ENCODE data around the gene KLHDC3.
A peak's percentile ranks its signal among the peaks of the same experiment; 100 is the strongest.
"Not testable (repeated sequence)": the region's sequence is repeated elsewhere in the genome, so short reads cannot be mapped to it uniquely, and the experiment has no call there.

Gene KLHDC3

DNA sequence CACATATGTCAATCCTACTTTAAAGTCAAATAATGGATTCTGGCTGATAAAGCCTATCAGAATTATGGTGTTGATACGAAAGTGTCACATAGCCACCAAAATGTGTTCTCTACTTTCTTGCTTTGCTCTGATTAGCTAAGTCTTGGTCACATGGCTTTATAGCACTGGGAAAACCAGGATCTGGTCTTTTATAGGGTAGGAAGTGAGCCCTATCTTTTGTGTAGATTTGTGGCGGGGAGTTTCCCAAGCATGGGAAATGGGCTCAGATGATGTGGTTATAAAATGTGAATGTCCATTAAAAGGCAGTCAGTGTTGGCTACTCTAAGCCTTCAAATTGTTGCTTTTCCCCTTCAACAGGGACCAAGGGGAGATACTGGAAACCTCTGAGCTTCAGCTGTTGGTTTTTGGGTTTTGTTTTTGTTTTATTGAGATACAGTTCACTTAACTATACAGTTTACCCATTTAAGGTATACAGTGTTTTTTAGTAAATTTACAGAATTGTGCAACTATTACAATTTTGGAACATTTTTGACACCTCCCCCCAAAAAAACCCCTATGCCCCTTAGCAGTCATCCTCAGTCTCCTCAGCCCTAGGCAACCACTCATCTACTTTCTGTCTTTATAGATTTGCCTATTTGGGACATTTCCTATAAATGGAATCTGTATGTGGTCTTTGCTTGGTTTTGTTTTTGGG, 19.6 kb downstream of the KLHDC3 start:
- no peak for DNase-seq

DNA sequence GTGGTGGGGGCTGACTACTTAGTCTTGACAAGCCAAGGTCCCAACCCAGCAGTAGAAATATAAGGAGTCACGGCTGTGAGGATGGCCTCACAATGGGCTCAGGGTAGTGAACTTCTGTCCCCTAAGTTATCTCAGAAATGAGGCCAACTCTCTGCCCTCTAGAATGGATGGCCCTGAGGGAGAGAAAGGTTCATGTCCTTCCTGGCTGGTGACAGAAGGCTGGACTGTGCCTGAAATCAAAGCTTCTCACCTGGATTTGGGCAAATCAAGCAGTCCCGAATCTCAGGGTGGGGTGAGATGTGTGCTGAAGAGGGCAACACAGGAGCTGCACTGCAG, 20.1 kb downstream of the KLHDC3 start:
- no peak for DNase-seq

DNA sequence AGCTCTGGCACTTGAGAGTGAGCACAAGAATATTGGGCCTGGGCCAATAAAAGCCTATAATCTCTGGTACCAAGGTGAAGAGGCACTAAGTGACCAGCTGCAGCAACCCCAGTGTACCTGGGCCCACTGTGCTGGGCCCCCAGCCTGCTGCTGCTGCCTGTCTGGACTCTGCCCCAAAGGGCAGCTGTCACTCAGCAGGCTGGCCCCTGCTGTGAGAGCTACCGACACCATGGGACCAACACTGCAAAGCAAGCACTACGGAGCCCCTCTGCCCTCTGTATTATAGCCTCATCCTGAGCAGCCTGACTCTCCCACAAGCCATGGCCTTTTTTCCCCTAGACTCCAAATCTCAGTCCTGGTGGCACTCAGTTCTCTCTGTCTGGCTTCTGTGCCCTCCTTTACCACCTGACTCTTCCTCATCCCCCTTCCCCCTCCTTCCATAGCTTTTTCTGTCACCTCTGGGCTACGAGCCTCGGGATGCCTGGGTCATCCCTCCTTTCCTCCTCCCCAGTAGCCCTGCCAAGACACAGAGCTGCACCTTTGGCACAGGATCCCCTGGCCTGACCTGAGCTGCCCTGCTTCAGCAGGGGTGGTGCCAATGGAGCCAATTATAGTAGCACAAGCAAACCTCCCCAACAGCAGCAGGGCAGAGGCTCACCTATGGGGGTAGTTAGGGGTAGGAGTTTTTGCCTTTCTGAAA, 21.6 kb downstream of the KLHDC3 start:
- no peak for DNase-seq

DNA sequence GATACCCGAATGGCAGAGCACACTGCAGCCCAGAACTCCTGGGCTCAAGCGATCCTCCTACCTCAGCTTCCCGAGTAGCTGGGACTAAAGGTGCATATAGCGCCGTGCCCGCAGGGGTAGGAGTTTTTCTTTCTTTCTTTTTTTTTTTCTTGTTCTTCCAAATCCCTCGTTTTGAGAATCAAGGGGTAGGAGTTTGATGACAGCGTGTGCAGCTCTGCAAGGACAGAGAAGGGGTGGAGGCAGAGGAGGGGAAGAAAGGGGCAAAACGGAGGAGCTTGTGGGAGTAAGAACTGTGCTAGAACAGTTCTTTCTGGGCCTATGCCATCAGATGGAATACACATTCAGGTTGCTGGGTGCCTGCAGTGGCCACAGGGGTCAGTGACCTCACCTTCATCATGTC, 22.7 kb downstream of the KLHDC3 start:
- DNase-seq: no peak

DNA sequence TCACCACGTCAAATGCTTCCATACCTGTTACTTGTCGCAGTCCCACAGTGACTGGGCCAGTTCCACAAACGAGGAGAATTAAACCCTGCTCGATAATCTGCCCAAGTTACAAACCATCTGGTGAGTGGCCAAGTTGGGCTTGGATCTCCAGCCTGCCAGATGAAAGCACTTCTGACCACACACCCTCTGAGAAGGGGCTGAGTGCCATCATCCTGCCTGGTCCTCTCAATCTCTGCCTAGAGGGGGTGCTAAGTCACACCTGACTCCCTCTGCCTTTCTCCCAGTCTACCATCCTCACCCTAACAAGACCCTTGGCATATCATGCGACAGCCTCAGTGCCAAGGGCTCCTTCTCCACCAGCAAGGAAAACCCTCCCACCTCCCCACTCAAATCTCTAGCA, 23.1 kb downstream of the KLHDC3 start:
- DNase-seq: no peak

DNA sequence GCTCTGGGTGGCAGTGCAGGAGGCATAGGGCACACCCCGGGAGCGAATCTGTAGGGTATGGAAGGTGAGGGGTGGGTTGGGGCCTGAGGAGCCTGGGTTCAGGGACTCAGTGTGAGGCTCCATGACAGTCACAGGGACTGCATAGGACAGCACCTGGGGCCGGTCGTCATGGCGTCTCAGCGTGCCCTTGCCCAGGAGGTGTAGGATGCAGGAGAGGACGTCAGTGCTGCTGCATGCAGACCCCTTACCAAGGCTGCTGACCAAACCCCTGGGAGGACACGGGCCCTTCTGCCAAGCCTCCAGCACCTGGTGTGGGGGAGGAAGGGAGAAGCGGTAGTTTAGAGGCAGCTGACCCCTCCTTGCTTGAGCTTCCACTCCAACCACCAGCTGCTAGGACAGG, 23.7 kb downstream of the KLHDC3 start:
- DNase-seq: no peak

DNA sequence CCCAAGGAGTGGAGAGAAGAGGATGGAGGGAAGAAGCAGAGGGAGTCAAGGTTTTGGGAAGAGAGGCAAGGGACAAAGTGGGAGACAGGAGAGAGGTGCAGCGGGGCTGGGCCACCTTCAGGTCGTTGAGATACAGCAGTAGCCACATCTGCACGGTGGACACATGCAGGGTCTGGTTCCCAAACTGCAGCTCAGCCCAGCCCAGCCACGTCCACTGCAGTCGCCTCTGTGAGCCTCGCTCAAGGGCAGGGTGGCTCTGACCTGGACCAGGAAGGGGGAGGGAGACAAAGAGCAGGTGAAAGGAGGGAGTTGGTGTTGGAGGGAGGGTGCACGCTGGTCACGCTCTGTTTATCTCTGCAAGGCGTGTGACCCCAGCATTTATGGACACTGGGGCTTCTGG, 24.7 kb downstream of the KLHDC3 start:
- no peak for DNase-seq

DNA sequence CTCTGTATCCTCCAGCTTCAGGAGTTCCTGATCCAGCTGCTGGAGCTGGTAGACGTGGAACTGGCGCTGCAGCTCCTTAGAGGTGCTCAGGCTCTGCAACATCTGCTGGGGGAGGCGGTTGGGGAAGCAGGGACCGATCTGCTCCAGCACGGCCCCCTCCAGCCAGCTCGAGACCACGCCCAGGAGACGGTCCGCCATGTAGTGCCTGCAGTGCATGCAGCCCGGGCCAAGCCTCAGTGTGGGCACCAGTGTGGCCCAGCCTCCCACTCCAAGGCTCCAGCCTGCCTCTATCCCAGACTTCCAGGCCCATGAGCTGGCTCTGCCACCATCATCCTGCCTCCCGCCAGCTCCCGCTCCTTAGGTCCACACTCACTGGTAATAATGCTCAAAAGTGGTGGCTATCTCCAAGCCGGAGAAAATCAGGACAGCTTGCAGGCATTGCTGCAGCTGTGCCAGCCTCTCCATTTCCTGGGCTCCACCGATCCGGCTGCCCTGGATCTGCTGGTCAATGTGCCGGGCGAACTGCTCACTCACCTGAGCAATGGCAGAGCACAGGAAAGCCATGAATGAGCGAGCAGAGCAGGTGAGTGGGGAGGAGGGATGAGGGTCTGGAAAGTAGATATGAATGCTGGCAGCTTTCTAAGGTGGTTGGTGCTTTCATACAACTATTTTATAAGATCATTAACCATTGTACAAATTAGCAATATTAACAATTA, 26.7 kb downstream of the KLHDC3 start:
- DNase-seq: no peak

DNA sequence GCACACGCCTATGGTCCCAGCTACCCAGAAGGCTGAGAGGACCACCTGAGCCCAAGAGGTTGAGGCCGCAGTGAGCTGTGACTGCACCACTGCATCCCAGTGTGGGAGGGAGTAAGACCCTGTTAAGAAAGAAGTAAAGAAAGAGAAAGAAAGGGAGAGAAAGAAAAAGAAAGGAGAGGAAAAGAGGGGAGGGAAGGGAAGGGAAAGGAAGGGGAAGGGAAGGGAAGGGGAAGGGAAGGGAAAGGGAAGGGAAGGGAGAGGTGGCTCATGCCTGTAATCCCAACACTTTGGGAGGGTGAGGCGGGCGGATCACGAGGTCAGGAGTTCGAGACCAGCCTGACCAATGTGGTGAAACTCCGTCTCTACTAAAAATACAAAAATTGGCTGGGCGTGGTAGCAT, 27.4 kb downstream of the KLHDC3 start:
- DNase-seq: not testable (repeated sequence)

DNA sequence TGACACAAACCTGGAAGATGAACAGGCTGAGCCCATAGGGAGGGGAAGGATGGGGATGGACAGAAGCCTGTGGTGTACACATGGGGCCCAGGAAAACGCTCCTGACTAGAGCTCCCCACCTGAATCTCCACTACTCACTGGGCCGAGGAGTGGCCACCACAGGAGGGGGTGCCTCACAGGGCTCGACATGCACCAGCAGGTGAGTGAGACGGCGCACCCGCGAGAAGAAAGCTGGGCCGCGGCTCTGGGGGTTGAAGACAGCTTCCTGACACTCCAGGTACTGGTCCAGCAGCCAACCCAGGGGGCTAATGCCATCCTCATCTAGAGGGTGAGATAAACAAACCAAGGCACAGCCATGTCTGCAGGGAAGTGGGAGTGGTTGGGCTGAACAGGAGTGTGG, 29.3 kb downstream of the KLHDC3 start:
- DNase-seq: no peak

DNA sequence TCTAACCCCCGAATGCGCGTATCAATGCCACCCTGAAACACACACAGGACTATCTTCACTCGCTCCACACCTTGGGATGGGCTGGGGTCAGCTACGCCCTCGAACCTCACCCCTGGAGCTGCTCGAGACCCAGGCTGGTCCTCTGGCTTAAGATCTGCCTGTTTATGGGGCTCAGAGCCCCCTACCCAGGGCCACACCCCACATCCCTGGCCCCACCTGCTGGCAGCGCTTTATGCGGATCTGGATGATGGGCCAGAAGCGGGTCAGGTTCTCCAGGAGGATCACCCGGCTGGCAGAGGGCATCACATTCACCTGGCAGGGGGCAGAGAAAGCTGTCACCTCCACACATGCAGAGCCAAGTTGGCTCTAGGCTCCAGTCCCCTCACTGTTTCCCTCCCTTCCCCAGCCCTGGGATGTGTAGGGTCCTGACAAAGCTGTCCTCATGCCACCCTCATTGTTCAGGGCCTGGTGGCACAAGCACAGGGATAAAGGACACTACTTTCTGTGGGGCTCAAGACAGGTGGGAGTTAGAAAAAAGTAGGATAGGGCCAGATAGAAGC, 31.4 kb downstream of the KLHDC3 start:
- no peak for DNase-seq

DNA sequence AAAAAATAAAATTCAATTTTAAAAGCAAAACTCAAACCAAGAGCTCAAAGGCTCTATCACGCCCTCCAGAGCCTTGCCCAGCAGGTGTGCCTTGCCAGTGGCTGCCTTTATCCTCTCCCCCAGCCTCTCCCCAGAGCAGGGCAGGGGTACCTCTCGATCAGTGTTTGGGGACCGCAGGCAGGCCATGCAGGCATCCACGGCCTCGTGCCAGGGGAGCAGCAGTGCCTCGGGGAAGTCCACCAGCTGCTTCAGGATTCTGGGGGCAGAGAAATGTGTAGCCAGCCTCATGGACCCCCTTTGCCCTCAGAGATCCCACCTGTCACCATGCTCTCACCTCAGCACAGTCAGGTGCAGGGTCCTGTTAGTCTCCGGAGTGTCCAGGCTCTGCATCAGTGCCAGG, 33.9 kb downstream of the KLHDC3 start:
- DNase-seq: no peak

DNA sequence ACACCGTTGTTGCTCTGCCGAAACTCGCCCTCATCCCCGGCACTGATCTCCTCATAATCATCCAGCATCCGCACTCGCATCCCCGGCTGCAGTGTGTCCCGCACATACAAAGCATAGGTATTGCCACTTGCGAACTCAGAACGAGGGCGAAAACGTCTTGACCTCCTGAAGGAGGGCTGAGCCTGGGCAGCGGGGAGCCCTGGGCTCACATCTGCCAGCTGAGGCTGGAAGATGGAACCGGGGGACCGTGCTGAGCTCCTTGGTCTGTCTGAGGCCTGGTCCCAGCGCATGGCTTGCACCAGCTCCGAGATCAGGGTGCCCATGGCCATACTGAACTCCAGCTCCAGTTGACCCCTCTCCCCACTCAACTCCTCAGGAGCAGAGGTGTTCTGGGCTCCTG, 36.9 kb downstream of the KLHDC3 start:
- DNase-seq: no peak

DNA sequence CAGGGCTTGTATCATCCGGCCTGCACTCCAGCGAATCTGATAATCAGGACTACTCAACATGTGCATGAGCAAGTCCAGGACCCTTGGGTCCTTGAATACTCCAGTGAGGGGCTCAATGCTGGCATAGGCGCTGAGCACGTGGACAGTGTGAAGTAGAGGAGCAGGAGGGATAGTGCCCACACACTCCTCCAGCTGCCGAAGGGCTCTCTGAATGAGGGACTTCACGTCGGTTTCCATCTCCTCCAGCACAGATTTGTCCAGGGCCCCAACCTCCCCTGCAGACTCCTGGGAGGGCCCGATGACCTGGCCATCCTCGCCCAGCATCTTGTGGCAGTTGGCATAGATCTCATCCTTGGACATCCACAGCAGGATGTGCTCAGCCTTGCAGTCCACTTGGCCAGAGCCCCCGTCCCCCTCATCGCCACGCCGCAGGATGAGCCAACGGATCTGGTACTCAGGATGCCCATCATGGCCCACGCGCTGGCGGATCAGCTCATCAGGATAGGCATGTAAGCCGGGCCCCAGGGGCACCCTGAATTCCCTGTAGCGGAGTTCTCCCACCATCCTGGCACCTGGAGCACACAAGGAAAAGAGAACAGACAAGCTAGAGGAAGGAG, 38.3 kb downstream of the KLHDC3 start:
- DNase-seq: no peak

DNA sequence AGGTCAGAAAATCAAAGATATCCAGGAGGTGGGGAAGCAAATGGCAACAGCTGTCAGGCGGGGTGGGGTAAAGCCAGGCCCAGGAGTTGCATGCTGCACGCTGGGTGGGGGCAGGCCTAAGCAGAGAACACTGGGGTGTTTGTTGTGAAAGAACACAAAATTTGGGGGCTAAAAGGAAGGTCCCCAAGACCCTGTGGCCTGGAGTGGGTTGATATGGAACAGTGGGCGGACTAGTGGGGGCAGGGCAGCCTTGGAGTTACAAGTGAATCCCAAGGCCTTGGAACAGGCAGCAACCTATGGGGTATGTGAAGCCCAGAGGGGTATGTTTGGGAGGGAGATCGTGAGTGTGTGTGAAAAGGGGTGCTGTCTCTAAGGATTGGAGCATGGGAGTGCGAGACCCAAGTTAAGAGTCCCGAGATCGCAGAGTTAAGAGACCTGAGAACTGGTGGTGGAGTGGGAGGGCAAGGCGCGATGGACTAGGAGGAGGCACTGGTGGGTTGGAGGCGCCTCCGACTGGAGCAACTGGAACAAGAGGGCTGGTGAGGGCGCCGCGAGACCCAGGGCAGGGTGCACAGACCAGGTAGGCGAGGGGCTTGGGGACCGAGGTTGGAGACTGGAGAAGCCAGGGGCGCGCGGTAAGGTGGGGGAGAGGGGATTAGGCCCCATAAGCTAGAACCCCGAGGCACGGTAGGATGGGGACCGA, 38.9 kb downstream of the KLHDC3 start:
- peak; percentile 52 to 57 for DNase-seq

DNA sequence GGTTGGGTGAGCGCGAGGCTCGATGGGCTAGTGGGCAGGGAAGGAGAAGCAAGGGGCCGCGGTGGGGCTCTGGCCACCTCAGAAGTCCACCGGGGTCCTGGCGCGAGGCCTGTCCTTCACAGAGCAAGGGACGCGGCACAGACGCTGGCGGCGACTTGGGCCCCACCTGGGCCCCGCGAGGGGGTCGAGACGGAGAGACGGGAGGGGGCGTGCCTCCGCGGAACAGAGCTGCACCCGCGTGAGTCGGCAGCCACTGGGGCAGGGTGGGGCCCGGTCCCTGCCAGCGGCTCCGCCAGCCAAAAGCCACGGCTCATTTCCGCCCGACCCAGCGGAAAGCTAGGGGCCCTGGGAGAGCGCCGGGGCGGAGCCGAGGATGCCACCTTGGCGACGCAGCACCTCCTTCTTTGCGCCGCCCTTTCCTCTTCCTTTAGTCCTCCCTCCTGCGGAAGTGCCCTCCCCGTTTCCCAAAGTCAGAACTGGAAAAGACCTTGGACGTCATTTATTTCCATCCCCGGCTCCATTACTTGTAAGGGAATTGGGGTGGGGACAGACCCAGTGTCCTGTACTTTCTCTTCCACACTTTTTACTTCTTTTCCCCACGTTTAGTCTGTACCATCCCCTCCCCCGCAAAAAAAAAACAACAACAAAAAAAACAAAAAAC, 39.6 kb downstream of the KLHDC3 start, which contains the start of gene CUL7:
CUL7 (minus strand) TSS at position 307 of the 661 bp plus-strand sequence. CDS start 1,063 bp downstream, outside the sequence.
- peak; percentile 91 to 94 for DNase-seq

DNA sequence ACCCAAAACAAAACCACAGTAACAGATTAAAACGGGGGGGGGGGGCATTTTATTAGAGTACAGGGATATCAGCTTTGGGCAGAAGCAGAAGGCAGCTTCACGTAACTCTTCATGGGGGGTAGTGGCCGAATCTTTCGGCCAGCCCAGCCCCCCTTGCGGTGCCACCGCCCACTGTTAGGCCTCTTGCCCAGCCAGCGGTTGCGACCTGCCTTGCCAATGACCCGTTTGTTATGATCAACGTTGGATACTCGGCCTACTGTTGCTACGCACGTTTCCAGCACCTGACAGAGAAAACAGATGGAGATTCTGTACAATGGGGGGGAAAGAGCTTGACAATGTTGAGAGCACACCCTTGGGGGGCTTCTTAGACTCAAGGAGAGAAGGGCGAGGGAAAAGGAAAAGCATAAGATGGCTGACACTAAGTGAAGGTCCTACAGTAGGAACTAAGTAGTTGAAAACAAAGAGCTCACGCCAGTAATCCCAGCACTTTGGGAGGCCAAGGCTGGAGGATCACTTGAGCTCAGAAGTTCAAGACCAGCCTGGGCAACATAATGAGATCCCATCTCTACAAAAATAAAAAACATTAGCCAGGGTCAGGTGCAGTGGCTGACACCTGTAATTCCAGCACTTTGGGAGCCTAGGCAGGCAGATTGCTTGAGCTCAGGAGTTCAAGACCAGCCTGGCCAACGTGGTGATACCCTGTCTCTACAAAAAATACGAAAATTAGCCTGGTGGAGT, 40.3 kb downstream of the KLHDC3 start:
- DNase-seq: no peak

DNA sequence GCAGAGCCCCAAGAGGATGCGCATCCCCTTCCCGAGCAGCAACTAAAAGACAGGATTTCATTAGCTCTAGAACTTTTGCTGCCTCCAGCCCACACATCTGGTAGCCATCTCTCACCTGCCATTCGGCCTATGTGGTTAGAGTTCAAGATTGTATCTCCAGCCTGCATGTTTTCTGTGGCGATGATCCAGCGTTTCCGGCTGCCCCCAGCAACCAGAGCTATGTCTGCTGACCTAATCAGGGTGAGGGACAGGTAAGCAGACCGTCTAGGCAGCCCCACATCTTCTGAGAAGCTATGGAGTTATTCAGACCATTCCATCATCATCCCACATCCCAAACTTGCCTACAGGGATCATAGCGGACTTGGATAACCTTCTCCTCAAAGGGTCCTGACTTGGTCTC, 41.9 kb downstream of the KLHDC3 start:
- DNase-seq: no peak

DNA sequence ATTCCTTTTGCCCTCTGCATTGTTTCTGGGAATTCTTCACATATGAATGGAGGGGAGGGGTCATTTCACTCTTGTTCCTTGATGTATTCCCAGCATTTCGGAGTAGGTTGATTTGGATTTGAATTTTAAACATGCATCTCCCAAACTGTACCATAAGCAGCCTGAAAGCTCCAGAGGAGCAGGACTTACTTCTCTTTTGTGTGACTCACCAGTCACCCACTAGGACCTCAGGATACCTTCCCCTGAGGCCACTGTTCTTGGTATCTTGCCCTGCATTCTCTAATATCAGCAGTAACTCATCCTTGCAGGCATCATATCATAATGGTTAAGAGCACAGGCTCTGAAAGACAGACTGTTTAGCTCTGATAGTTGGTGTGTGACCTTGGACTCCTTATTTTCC, 44.5 kb downstream of the KLHDC3 start:
- DNase-seq: no peak

DNA sequence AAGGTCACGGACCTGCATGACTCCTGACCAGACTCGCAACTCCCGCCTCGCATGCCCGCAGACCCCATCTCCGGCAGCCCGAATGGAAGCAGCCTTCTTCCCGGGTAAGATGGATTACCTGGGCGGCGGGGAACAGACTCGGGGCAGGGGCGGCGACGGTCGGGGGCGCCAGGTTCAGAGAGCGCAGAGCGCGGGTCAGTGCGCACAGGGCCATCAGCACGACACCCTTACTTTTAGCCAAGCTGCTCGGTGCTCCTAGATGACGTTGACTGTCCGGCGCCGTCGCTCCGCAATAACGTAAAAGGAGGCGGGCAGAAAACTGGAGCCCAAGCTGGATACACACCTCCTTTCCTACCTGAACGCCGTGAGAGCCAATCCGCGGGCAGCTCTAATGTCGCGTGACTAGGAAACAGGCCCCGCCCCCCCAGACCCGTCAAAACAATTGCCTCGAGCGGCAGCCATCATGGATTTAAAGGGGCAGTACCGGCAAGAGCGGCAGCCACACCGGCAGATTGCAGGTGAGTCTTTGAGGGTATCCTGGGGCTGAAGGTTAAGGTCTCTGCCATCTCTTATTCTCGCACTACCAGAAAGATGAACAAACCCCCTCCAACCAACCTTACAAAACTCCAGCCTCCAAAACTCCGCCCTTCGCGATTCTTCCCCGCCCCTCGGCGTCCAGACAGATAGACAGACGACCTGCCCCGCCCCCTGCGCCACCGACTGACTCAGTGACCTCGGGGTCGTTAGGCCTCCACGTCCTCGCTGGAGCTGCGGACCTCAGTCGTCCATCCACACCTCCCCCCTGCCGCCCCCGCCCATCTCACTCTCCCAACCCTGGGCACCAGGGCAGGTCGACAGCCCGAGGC, 45.4 kb downstream of the KLHDC3 start, which contains the start of the genes KLC4 and MRPL2:
KLC4 (plus strand) TSS at position 464 of the 866 bp plus-strand sequence. CDS start 1,705 bp downstream, outside the sequence.
MRPL2 (minus strand) TSS at position 267 of the 866 bp plus-strand sequence; CDS start at position 214, 53 bp downstream.
- peak; percentile 98 to 99 for DNase-seq

All from activated T-cell treated with anti-CD3 and anti-CD28 coated beads, Interleukin-2, amount 50 U/mL, for 48 hours (primary cell).